Heart left ventricle (tissue), 16 donors: ENCODE measurements around the gene ROPN1L. TPM values are rescaled to one million over a fixed set of nuclear protein-coding genes. Genes with fewer than 3 reads are reported as not detected.

Experiments
- ATAC-seq, 4 donors: fragments of 200-7000 bp; cut with Tn5 transposase; one replicate each; pipeline ENCODE4 v1.9.1; 2020 to 2022; ENCODE audit warnings: moderate library complexity in 4 of 4, mild to moderate bottlenecking in 3 of 4, moderate number of reproducible peaks in 1 of 4
- DNase-seq, 5 donors: peaks; one replicate each; pipeline ENCODE4 v3.0.0-alpha.2; 2020
- H3K27ac ChIP-seq, 12 donors: fragments of 200-600 bp; sonication (generic) in 4 of 12; one replicate each; pipeline versions ENCODE4 v1.5.0 to v1.8.0; 2016 to 2022; ENCODE audit warnings: mild to moderate bottlenecking in 2 of 12
- H3K27me3 ChIP-seq, 9 donors: fragments of 200-600 bp; sonication (generic) in 2 of 9; one replicate each; pipeline versions ENCODE4 v1.5.1 to v1.8.0; 2016 to 2022; ENCODE audit warnings: mild to moderate bottlenecking in 3 of 9
- H3K36me3 ChIP-seq, 9 donors: fragments of 200-600 bp; sonication (generic) in 2 of 9; one replicate each; pipeline versions ENCODE4 v1.5.0 to v1.8.0; 2018 to 2022; ENCODE audit warnings: mild to moderate bottlenecking in 2 of 9
- H3K4me1 ChIP-seq, 12 donors: fragments of 200-600 bp; sonication (generic) in 4 of 12; one replicate each; pipeline versions ENCODE4 v1.5.0 to v1.8.0; 2016 to 2022; ENCODE audit warnings: mild to moderate bottlenecking in 3 of 12
- H3K4me3 ChIP-seq, 12 donors: fragments of 200-600 bp; sonication (generic) in 4 of 12; one replicate each; pipeline versions ENCODE4 v1.5.0 to v1.8.0; 2017 to 2022; ENCODE audit warnings: mild to moderate bottlenecking in 9 of 12, moderate library complexity in 4 of 12
- H3K9me3 ChIP-seq, 12 donors: fragments of 200-600 bp; sonication (generic) in 4 of 12; one replicate each; pipeline versions ENCODE4 v1.5.0 to v1.8.0; 2016 to 2022; ENCODE audit warnings: mild to moderate bottlenecking in 1 of 12
- CTCF ChIP-seq, 12 donors: fragments of 200-600 bp; sonication (generic) in 4 of 12; IDR thresholded peaks; one replicate each; pipeline versions ENCODE4 v1.5.0 to v1.8.0; 2018 to 2022; ENCODE audit warnings: antibody characterized with exemption in 12 of 12, mild to moderate bottlenecking in 5 of 12
- POLR2A ChIP-seq, 2 donors: fragments of 450-650 bp; IDR thresholded peaks; one replicate each; pipeline ENCODE4 v1.6.1; 2017; ENCODE audit warnings: antibody characterized with exemption in 2 of 2, mild to moderate bottlenecking in 2 of 2, moderate library complexity in 2 of 2
- WGBS, 4 donors: extraction: QIAGEN DNeasy Blood & Tissue Kit in 2 of 4; methylation state at CpG; one replicate each; pipeline versions ENCODE4 v1.1.5 to v1.1.7; 2013 to 2018; 5-methylcytosine and 5-hydroxymethylcytosine counted together
- intact Hi-C, 10 donors: fragments of 100-400 bp; cut with DNase I; formaldehyde crosslinking; loops; one replicate each; pipeline versions ENCODE4 v1.11.1 to v1.14.2; 2022
- polyA plus RNA-seq, 2 donors: library from polyadenylated mRNA; stranded (reverse); fragments of 200-250 nt; gene quantifications; one replicate each; pipeline ENCODE4 v1.2.3, GENCODE V29; 2013
- total RNA-seq, 9 donors: library from RNA; depleted of rRNA in 2 of 9; stranded (reverse); fragments of >200 nt in 2 of 9; fragmentation: NEBNext Ultra II Directional in 3 of 9; extraction: Animal tissue kit (Norgen Biotek cat#: 25700) in 3 of 9; gene quantifications; one replicate each; pipeline versions ENCODE4 v1.1.0 to v1.2.4, GENCODE V29; 2016 to 2023
- donor health status: ischemic (EF 13 %, LVEDD 7.1; RV severe dilation, severe dysfunction).
- donor health status: healthy with polysubstance abuse.
- donor health status: DM: no; HTN: yes; CAD: no.
- donor health status: DM: no; HTN: no; CAD: no.
- donor health status: ischemic (EF 25% LVEDD 6.9; RV normal size, moderate dysfunction).
- donor health status: ischemic (EF 25% LVEDD 5.7; RV mildly dilated, moderate dysfunction).
- donor health status: healthy.
- donor health status: DM: yes; HTN: yes; CAD: no.
- donor health status: ischemic (EF 35%, LVEDD 5.7; RV mildly dilated, moderate dysfunction).
- donor health status: nonischemic (EF 11% LVEDD 7.7; RV severe dilation, severe dysfunction).
- donor health status: DM: yes; HTN: yes; CAD: no.
- donor health status: PGD.
- donor health status: ischemic (EF 29% LVEDD 5.4; RV normal size, mild dysfunction).
- donor health status: nonischemic (EF 23%, LVEDD 6.1; RV moderate dilation, normal function).

The ROPN1L gene
- total and polyA plus RNA-seq, 11 donors, result 0.14 to 0.81 (median 0.46) TPM; not detected in 4

- Histone ChIP-seq H3K4me3 (no peak overlapping the region), H3K27ac (peak overlapping the region in 3 of 12 donors; percentile 21 to 60 (median 25)), H3K27me3 (no peaks in the 10 kb centered on the region), H3K9me3 (no peaks in the 10 kb centered on the region), H3K36me3 (no peaks in the 10 kb centered on the region), H3K4me1 (peaks cover 0 to 22% (median 0%) of the 10 kb centered on the region in 12 donors)
- intact Hi-C loops, result no loop called here
- ATAC-seq (peak; percentile 45 to 47 (median 46)), DNase-seq (no peak)
- WGBS, 4 donors, result 51 to 58% (median 57%) methylated on average over 8 of the region's 8 CpGs
- no peak for TF ChIP-seq POLR2A (IDR thresholded peaks at IDR 0.05)
- TF ChIP-seq CTCF (IDR thresholded peaks at IDR 0.05), result no peak
These were observed 62.5 kb downstream of the ROPN1L start for GRCh38 chr5:10503997-10504793.

GRCh38 chr5:10505517-10506095 lies 63.9 kb downstream of the ROPN1L start:
- no peaks in the 10 kb centered on the region for H3K36me3 ChIP-seq
- DNase-seq (no peak), ATAC-seq (no peak)
- H3K4me1 ChIP-seq, result peaks cover 0 to 22% (median 0%) of the 10 kb centered on the region in 12 donors
- no peak overlapping the region for H3K27ac ChIP-seq
- TF ChIP-seq CTCF (IDR thresholded peaks at IDR 0.05), result no peak
- no peak for TF ChIP-seq POLR2A (IDR thresholded peaks at IDR 0.05)
- intact Hi-C loops, result no loop called here
- H3K9me3 ChIP-seq, result no peaks in the 10 kb centered on the region
- H3K27me3 ChIP-seq, result no peaks in the 10 kb centered on the region
- 89 to 96% (median 91%) methylated on average over 8 of the region's 8 CpGs for WGBS, 4 donors
- no peak overlapping the region for H3K4me3 ChIP-seq

- Histone ChIP-seq H3K36me3 (no peaks in the 10 kb centered on the region), H3K4me3 (no peak overlapping the region), H3K9me3 (no peaks in the 10 kb centered on the region), H3K4me1 (peaks cover 0 to 19% (median 0%) of the 10 kb centered on the region in 12 donors), H3K27ac (no peak overlapping the region), H3K27me3 (no peaks in the 10 kb centered on the region)
- ATAC-seq, result no peak
- TF ChIP-seq POLR2A (IDR thresholded peaks at IDR 0.05) (no peak), CTCF (IDR thresholded peaks at IDR 0.05) (no peak)
- WGBS, 4 donors, result 93 to 98% (median 96%) methylated on average over 3 of the region's 3 CpGs
- DNase-seq, result no peak
- intact Hi-C loops, result no loop called here
These were observed 64.9 kb downstream of the ROPN1L start for GRCh38 chr5:10506535-10506934.

- no peak overlapping the region for H3K4me3 ChIP-seq
- ATAC-seq, result no peak
- no peak for TF ChIP-seq POLR2A (IDR thresholded peaks at IDR 0.05)
- no peak for TF ChIP-seq CTCF (IDR thresholded peaks at IDR 0.05)
- H3K36me3 ChIP-seq, result no peaks in the 10 kb centered on the region
- no peak overlapping the region for H3K27ac ChIP-seq
- H3K9me3 ChIP-seq, result no peaks in the 10 kb centered on the region
- H3K4me1 ChIP-seq, result peaks cover 0 to 17% (median 0%) of the 10 kb centered on the region in 12 donors
- H3K27me3 ChIP-seq, result no peaks in the 10 kb centered on the region
- intact Hi-C loops, result no loop called here
- DNase-seq, result no peak
- 85 to 92% (median 86%) methylated on average over 3 of the region's 3 CpGs for WGBS, 4 donors
These were observed 66.0 kb downstream of the ROPN1L start for GRCh38 chr5:10507575-10508096.
